Hepatocyte (in vitro differentiated cells): ENCODE measurements around the gene GPR3.

Experiments
- CTCF ChIP-seq: fragments of 200-600 bp; sonication (generic); IDR thresholded peaks from 2 replicates; pipeline ENCODE4 v1.5.1; 2016; ENCODE audit warnings: antibody characterized with exemption, mild to moderate bottlenecking; ENCODE audit not compliant: poor library complexity
- EZH2 ChIP-seq: fragments of 200-600 bp; sonication (generic); IDR thresholded peaks from 2 replicates; pipeline ENCODE4 v1.6.1; 2016; ENCODE audit warnings: antibody characterized with exemption, mild to moderate bottlenecking, borderline replicate concordance
- EZH2phosphoT487 ChIP-seq: fragments of 200-600 bp; sonication (generic); IDR thresholded peaks from one replicate; pipeline ENCODE4 v1.6.1; 2018; ENCODE audit warnings: antibody characterized with exemption, mild to moderate bottlenecking, low read depth, moderate library complexity; ENCODE audit not compliant: unreplicated experiment, severe bottlenecking

GRCh38 chr1:27427816-27428315 is 35.4 kb downstream of the GPR3 start:
- TF ChIP-seq CTCF (no peak), EZH2 (no peak), EZH2phosphoT487 (no peak)
